Left lung (tissue), 10 donors: ENCODE measurements around the gene EPN2. TPM values are rescaled to one million over a fixed set of nuclear protein-coding genes. Genes with fewer than 3 reads are reported as not detected.

ENCODE experiments used
- ATAC-seq: fragments of 200-7000 bp; cut with Tn5 transposase; one replicate; pipeline ENCODE4 v1.9.1; 2020; ENCODE audit warnings: moderate library complexity
- DNase-seq, 4 donors: peaks; one replicate each; pipeline ENCODE4 v3.0.0-alpha.2; 2013 to 2020
- H3K27ac ChIP-seq, 2 donors: fragments of 200-600 bp; sonication (generic) in 1 of 2; one replicate each; pipeline versions ENCODE4 v1.5.0 to v1.8.0; 2020 to 2021
- H3K27me3 ChIP-seq, 2 donors: fragments of 200-600 bp; sonication (generic) in 1 of 2; one replicate each; pipeline versions ENCODE4 v1.5.0 to v1.8.0; 2020 to 2021
- H3K36me3 ChIP-seq, 2 donors: fragments of 200-600 bp; sonication (generic) in 1 of 2; one replicate each; pipeline versions ENCODE4 v1.5.0 to v1.8.0; 2020 to 2021
- H3K4me1 ChIP-seq, 2 donors: fragments of 200-600 bp; one replicate each; pipeline ENCODE4 v1.8.0; 2021
- H3K4me3 ChIP-seq, 2 donors: fragments of 200-600 bp; sonication (generic) in 1 of 2; one replicate each; pipeline versions ENCODE4 v1.5.0 to v1.8.0; 2020 to 2021; ENCODE audit warnings: mild to moderate bottlenecking in 1 of 2
- H3K9me3 ChIP-seq, 2 donors: fragments of 200-600 bp; sonication (generic) in 1 of 2; one replicate each; pipeline versions ENCODE4 v1.5.0 to v1.8.0; 2020 to 2021
- CTCF ChIP-seq, 2 donors: fragments of 200-600 bp; sonication (generic) in 1 of 2; IDR thresholded peaks; one replicate each; pipeline versions ENCODE4 v1.5.0 to v1.8.0; 2021; ENCODE audit warnings: antibody characterized with exemption in 2 of 2
- intact Hi-C, 2 donors: fragments of 100-400 bp; cut with DNase I; formaldehyde crosslinking; loops; one replicate each; pipeline versions ENCODE4 v1.11.2 to v1.14.2; 2022
- polyA plus RNA-seq, 6 donors: library from polyadenylated mRNA; unstranded; fragments of 120-200 nt; gene quantifications; one replicate each; pipeline ENCODE4 v1.2.1, GENCODE V29; 2013; ENCODE audit not compliant: insufficient read length in 6 of 6
- total RNA-seq, 2 donors: library from RNA; stranded (reverse); fragmentation: NEBNext Ultra II Directional; extraction: Animal tissue kit (Norgen Biotek cat#: 25700); gene quantifications; one replicate each; pipeline ENCODE4 v1.2.1, GENCODE V29; 2021
- donor health status: DM: no; HTN: yes; CAD: no.
- donor health status: DM: no; HTN: no; CAD: no.

The EPN2 gene
- total and polyA plus RNA-seq, 8 donors, result 43.3 to 51.5 (median 48.3) TPM

GRCh38 chr17:19377602-19378415 is 140.6 kb downstream of the EPN2 start:
- Histone ChIP-seq H3K27me3 (no peaks in the 10 kb centered on the region), H3K4me3 (peak overlapping the region; percentile 81 to 91), H3K36me3 (peaks cover 0 to 35% of the 10 kb centered on the region in 2 donors), H3K9me3 (no peaks in the 10 kb centered on the region), H3K27ac (peak overlapping the region; percentile 95 to 98), H3K4me1 (peaks cover 10 to 42% of the 10 kb centered on the region in 2 donors)
- intact Hi-C loops, result loop anchor here in 1 of 2 donors (10.0 kb wide), 1 partner anchor 67 kb away; no protein-coding TSS in a partner anchor
- no peak for TF ChIP-seq CTCF (IDR thresholded peaks at IDR 0.05)
- DNase-seq, result peak; percentile 99 to 100 (median 99)
- ATAC-seq, result peak; percentile 94

- H3K9me3 ChIP-seq, result no peaks in the 10 kb centered on the region
- H3K4me1 ChIP-seq, result peaks cover 10 to 39% of the 10 kb centered on the region in 2 donors
- intact Hi-C loops, result loop anchor here in 1 of 2 donors (10.0 kb wide), 1 partner anchor 66 kb away; no protein-coding TSS in a partner anchor
- DNase-seq, result peak in 1 of 4 donors; percentile 82
- peak within 1 kb of the TSS; percentile 81 to 91 for H3K4me3 ChIP-seq
- peak within 1 kb of the TSS; percentile 95 to 98 for H3K27ac ChIP-seq
- no peak for TF ChIP-seq CTCF (IDR thresholded peaks at IDR 0.05)
- peaks cover 0 to 44% of the 10 kb centered on the region in 2 donors for H3K36me3 ChIP-seq
- no peaks in the 10 kb centered on the region for H3K27me3 ChIP-seq
- ATAC-seq, result peak; percentile 3
These were observed 141.5 kb downstream of the EPN2 start, which contains the start of gene MAPK7 for GRCh38 chr17:19378416-19379360. MAPK7 (plus strand) TSS chr17:19378498; CDS start chr17:19378901, 403 bp downstream.

DNA sequence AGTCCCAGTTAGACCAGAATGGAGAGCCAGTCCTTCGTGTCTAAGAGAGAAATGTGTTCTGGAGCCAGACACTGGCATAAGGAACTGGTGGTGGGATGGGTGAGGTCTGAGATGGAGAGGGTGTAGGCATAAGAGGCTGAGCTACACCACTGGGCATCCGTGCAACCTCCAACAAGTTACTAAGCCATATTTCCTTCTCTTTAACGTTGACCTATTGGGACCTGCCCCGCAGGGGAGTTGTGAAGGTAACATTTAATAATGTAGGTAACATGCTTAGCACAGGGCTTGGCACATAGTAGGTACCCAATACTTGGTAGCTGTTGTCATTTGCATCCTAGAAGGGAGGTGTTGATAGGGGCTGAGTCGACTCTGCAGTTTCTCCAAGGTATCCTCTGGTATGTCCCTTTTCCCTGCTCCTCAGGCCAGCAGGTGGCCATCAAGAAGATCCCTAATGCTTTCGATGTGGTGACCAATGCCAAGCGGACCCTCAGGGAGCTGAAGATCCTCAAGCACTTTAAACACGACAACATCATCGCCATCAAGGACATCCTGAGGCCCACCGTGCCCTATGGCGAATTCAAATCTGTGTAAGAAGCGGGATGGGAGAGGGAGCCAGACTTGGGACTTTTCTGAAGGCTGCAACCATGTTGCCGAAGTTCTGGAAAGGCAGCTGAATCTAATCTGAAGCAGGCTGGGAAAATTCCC is 142.3 kb downstream of the EPN2 start:
- H3K9me3 ChIP-seq, result no peaks in the 10 kb centered on the region
- no peak for ATAC-seq
- H3K36me3 ChIP-seq, result peaks cover 0 to 52% of the 10 kb centered on the region in 2 donors

More for the DNA sequence above, 142.3 kb downstream of the EPN2 start:
- Histone ChIP-seq H3K4me1 (peaks cover 10 to 47% of the 10 kb centered on the region in 2 donors), H3K27me3 (no peaks in the 10 kb centered on the region), H3K27ac (peak overlapping the region in 1 of 2 donors; percentile 98), H3K4me3 (peak overlapping the region; percentile 81 to 91)
- intact Hi-C loops, result loop anchor here in 1 of 2 donors (10.0 kb wide), 1 partner anchor 65 kb away; no protein-coding TSS in a partner anchor
- no peak for TF ChIP-seq CTCF (IDR thresholded peaks at IDR 0.05)
- DNase-seq, result no peak
